ENCODE results near the gene MAGI2. TPM values are rescaled to one million over a fixed set of nuclear protein-coding genes. Genes with fewer than 3 reads are reported as not detected.

Gene MAGI2
- total and polyA plus RNA-seq, 2 donors from 2014 or later, result 4.4 to 9.0 TPM

DNA sequence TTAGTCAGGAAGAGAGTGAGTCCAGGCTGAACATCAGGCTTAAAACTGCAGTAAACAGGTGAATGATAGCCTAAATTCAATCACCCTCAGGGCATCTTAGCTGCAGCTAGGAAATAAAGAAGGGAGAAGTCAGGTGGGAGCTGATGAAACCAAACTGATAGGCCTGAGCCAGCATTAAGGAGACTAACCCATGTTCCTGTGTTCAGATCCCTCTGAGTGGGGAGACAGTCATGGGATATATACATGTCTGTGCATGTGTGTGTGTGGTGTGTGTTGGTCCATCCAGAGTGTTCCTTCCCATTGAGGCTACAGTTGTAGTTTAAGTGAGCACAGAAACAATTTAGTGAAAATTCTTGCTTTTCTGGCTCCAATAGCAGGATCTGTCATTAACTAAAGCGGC lies 1174.0 kb downstream of the MAGI2 start:
- no peak for FAIRE-seq

DNA sequence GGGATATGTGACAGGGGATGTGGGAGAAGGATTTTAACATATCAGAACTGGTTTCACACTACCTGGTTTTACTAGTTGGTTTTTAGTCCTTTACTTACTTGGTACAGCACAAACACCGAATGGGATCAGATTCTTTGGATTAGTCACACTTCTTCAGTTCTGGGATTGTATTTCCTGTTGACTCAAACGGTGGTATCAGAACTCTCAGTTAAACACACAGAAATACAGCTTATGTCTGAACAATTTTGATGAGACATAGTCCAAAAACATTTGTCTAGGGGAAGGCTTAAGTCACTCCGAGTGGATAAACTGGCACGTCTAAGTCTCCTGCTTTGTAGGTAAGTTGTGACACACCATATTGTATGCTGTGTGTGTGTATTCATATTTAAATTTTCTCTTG lies 1174.4 kb downstream of the MAGI2 start:
- H3K4me1 ChIP-seq (ENCODE audit: control insufficient read depth in 2 of 3, insufficient read depth in 2 of 3, low read depth in 1 of 3, low read length in 3 of 3), result no peaks in the 10 kb centered on the region
- H3K36me3 ChIP-seq (ENCODE audit: control insufficient read depth in 2 of 3, insufficient read depth in 3 of 3, low read length in 3 of 3), result no peaks in the 10 kb centered on the region
- no peak overlapping the region for H3K9ac ChIP-seq (ENCODE audit: low read length in 3 of 3)
- TF ChIP-seq, protein P1, sequence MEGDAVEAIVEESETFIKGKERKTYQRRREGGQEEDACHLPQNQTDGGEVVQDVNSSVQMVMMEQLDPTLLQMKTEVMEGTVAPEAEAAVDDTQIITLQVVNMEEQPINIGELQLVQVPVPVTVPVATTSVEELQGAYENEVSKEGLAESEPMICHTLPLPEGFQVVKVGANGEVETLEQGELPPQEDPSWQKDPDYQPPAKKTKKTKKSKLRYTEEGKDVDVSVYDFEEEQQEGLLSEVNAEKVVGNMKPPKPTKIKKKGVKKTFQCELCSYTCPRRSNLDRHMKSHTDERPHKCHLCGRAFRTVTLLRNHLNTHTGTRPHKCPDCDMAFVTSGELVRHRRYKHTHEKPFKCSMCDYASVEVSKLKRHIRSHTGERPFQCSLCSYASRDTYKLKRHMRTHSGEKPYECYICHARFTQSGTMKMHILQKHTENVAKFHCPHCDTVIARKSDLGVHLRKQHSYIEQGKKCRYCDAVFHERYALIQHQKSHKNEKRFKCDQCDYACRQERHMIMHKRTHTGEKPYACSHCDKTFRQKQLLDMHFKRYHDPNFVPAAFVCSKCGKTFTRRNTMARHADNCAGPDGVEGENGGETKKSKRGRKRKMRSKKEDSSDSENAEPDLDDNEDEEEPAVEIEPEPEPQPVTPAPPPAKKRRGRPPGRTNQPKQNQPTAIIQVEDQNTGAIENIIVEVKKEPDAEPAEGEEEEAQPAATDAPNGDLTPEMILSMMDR (IDR thresholded peaks at IDR 0.05; ENCODE audit: borderline replicate concordance, extremely low read depth, insufficient read depth), result no peak
- H3K27ac ChIP-seq (ENCODE audit: low read depth in 2 of 2, low read length in 2 of 2), result no peak overlapping the region
- DNase-seq, result no peak
- no peak for FAIRE-seq
- intact Hi-C loops (cut with DNase I), result no loop called here
- H3K9me3 ChIP-seq (ENCODE audit: control insufficient read depth in 2 of 3, insufficient read depth in 1 of 3, low read length in 3 of 3), result no peaks in the 10 kb centered on the region
- no peaks in the 10 kb centered on the region for H3K27me3 ChIP-seq (ENCODE audit: control insufficient read depth, insufficient read depth, low read length)
- H3K4me3 ChIP-seq (ENCODE audit: low read length in 3 of 3), result no peak overlapping the region

More for the DNA sequence above, 1174.0 kb downstream of the MAGI2 start:
- no peak for DNase-seq
- TF ChIP-seq, protein P1 (IDR thresholded peaks at IDR 0.05; ENCODE audit: borderline replicate concordance, extremely low read depth, insufficient read depth), result no peak
- no peak overlapping the region for H3K4me3 ChIP-seq (ENCODE audit: low read length in 3 of 3)
- H3K36me3 ChIP-seq (ENCODE audit: control insufficient read depth in 2 of 3, insufficient read depth in 3 of 3, low read length in 3 of 3), result no peaks in the 10 kb centered on the region
- no peak overlapping the region for H3K9ac ChIP-seq (ENCODE audit: low read length in 3 of 3)
- H3K4me1 ChIP-seq (ENCODE audit: control insufficient read depth in 2 of 3, insufficient read depth in 2 of 3, low read depth in 1 of 3, low read length in 3 of 3), result no peaks in the 10 kb centered on the region
- H3K27me3 ChIP-seq (ENCODE audit: control insufficient read depth, insufficient read depth, low read length), result no peaks in the 10 kb centered on the region
- H3K9me3 ChIP-seq (ENCODE audit: control insufficient read depth in 2 of 3, insufficient read depth in 1 of 3, low read length in 3 of 3), result no peaks in the 10 kb centered on the region
- intact Hi-C loops (cut with DNase I), result no loop called here
- H3K27ac ChIP-seq (ENCODE audit: low read depth in 2 of 2, low read length in 2 of 2), result no peak overlapping the region

DNA sequence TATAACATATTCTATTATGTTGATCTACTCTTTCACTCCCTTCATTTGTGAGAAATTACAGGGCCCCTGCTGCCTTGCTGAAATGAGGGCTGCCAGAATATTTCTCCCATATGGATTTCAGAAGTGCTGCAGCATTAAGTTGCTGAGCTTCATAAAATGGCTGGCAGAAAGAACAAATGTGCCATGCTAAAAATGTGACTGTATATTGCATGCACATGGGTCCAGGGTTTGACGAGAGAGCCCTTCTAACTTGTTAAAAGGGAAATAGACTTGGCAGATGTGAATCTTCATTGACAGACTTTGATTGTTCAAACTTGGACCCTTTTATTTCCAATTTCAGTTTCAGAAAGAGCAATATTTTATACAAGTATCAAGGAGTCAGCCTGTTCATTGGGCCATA lies 1186.3 kb downstream of the MAGI2 start:
- no peaks in the 10 kb centered on the region for H3K4me1 ChIP-seq (ENCODE audit: control insufficient read depth in 2 of 3, insufficient read depth in 2 of 3, low read depth in 1 of 3, low read length in 3 of 3)
- no peaks in the 10 kb centered on the region for H3K36me3 ChIP-seq (ENCODE audit: control insufficient read depth in 2 of 3, insufficient read depth in 3 of 3, low read length in 3 of 3)
- no peak for FAIRE-seq

More for the DNA sequence above, 1186.3 kb downstream of the MAGI2 start:
- DNase-seq, result no peak
- H3K27ac ChIP-seq (ENCODE audit: low read depth in 2 of 2, low read length in 2 of 2), result no peak overlapping the region
- no peaks in the 10 kb centered on the region for H3K9me3 ChIP-seq (ENCODE audit: control insufficient read depth in 2 of 3, insufficient read depth in 1 of 3, low read length in 3 of 3)
- TF ChIP-seq, protein P1 (IDR thresholded peaks at IDR 0.05; ENCODE audit: borderline replicate concordance, extremely low read depth, insufficient read depth), result no peak
- no peak overlapping the region for H3K9ac ChIP-seq (ENCODE audit: low read length in 3 of 3)
- intact Hi-C loops (cut with DNase I), result no loop called here
- no peaks in the 10 kb centered on the region for H3K27me3 ChIP-seq (ENCODE audit: control insufficient read depth, insufficient read depth, low read length)
- no peak overlapping the region for H3K4me3 ChIP-seq (ENCODE audit: low read length in 3 of 3)
